B cell (primary cell): ENCODE results near the gene OR2T10. TPM values are rescaled to one million over a fixed set of nuclear protein-coding genes. Genes with fewer than 3 reads are reported as not detected.
"Not testable (repeated sequence)": the region's sequence is repeated elsewhere in the genome, so short reads cannot be mapped to it uniquely, and the experiment has no call there.

Experiments
- ATAC-seq: fragments of 200-7000 bp; cut with Tn5 transposase; one replicate; pipeline ENCODE4 v1.10.0; 2021; ENCODE audit warnings: low read depth, mild to moderate bottlenecking, moderate number of reproducible peaks, moderate library complexity
- CTCF ChIA-PET: fragments of 350-600 bp; sonication (Branson Sonifier 250); formaldehyde crosslinking; loops from one replicate; lab custom pipeline; 2021; ENCODE audit warnings: antibody characterized with exemption, inconsistent platforms; lab: Charles Lee
- POLR2A ChIA-PET: fragments of 350-600 bp; sonication (Branson Sonifier 250); formaldehyde crosslinking; loops from one replicate; lab custom pipeline; 2021; ENCODE audit warnings: antibody characterized with exemption; lab: Charles Lee
- DNase-seq: peaks from one replicate; pipeline ENCODE4 v3.0.0; 2013
- H2AFZ ChIP-seq: 2 replicates; pipeline ENCODE4 v1.6.1; 2012; ENCODE audit warnings: mild to moderate bottlenecking, low read depth, low read length; ENCODE audit not compliant: insufficient read depth, poor library complexity, severe bottlenecking
- H3K27ac ChIP-seq, 2 donors: 1 replicate in 1 of 2; 2 replicates in 1 of 2; pipeline ENCODE4 v1.5.1; 2012 to 2013; ENCODE audit warnings: low read length in 2 of 2, mild to moderate bottlenecking in 2 of 2, moderate library complexity in 1 of 2
- H3K27me3 ChIP-seq, 4 experiments: fragments of 200-600 bp in 1 of 4; sonication (generic) in 1 of 4; replicated peaks in 1 of 4; 1 replicate in 2 of 4; 2 replicates in 2 of 4; pipeline versions ENCODE4 v1.6.1 to v1.7.0; 2013 to 2016; ENCODE audit warnings: low read length in 3 of 4, mild to moderate bottlenecking in 2 of 4, mixed read lengths in 1 of 4, moderate library complexity in 1 of 4; ENCODE audit not compliant: insufficient read depth in 4 of 4, control insufficient read depth in 3 of 4; ENCODE audit errors: control extremely low read depth in 1 of 4
- H3K36me3 ChIP-seq, 2 experiments: replicated peaks in 1 of 2; 1 replicate in 1 of 2; 2 replicates in 1 of 2; pipeline versions ENCODE4 v1.6.1 to v1.7.1; 2013; ENCODE audit warnings: low read length in 1 of 2; ENCODE audit not compliant: insufficient read depth in 2 of 2, control insufficient read depth in 1 of 2; ENCODE audit errors: control extremely low read depth in 1 of 2, extremely low read depth in 1 of 2
- H3K4me1 ChIP-seq, 2 donors: fragments of 200-600 bp in 1 of 2; sonication (generic) in 1 of 2; 1 replicate in 1 of 2; 2 replicates in 1 of 2; pipeline versions ENCODE4 v1.5.1 to v1.6.1; 2013 to 2017; ENCODE audit warnings: low read length in 2 of 2; ENCODE audit not compliant: control insufficient read depth in 2 of 2, insufficient read depth in 2 of 2
- H3K4me2 ChIP-seq: replicated peaks from 2 replicates; pipeline ENCODE3; 2012; ENCODE audit warnings: mild to moderate bottlenecking, low read depth, low read length; ENCODE audit not compliant: poor library complexity, severe bottlenecking
- H3K4me3 ChIP-seq, 5 experiments: fragments of 200-600 bp in 1 of 5; sonication (generic) in 1 of 5; 1 replicate in 3 of 5; 2 replicates in 2 of 5; pipeline versions ENCODE4 v1.5.1 to v1.7.0; 2011 to 2016; ENCODE audit warnings: low read length in 4 of 5, mild to moderate bottlenecking in 4 of 5, low read depth in 2 of 5, control low read depth in 1 of 5, moderate library complexity in 1 of 5; ENCODE audit not compliant: insufficient read depth in 1 of 5; ENCODE audit errors: control extremely low read depth in 1 of 5, extremely low read depth in 1 of 5
- H3K79me2 ChIP-seq: fragments of 200-600 bp; sonication (generic); one replicate; pipeline ENCODE4 v1.6.0; 2016; ENCODE audit warnings: low read length; ENCODE audit not compliant: control insufficient read depth, insufficient read depth
- H3K9ac ChIP-seq: fragments of 200-600 bp; sonication (generic); 2 replicates; pipeline ENCODE4 v1.6.1; 2017; ENCODE audit warnings: mild to moderate bottlenecking, low read length, moderate library complexity
- H3K9me3 ChIP-seq, 3 donors: one replicate each; pipeline versions ENCODE4 v1.6.1 to v1.7.1; 2013; ENCODE audit warnings: low read length in 2 of 3; ENCODE audit not compliant: control insufficient read depth in 2 of 3, insufficient read depth in 1 of 3; ENCODE audit errors: control extremely low read depth in 1 of 3
- H4K20me1 ChIP-seq: 2 replicates; pipeline ENCODE4 v1.6.0; 2012; ENCODE audit warnings: mild to moderate bottlenecking, low read length; ENCODE audit not compliant: insufficient read depth, control insufficient read depth, poor library complexity, severe bottlenecking
- H3K27ac Mint-ChIP-seq: one replicate; pipeline ENCODE4 v1.8.0; 2021; ENCODE audit warnings: mixed read lengths
- H3K27me3 Mint-ChIP-seq: one replicate; pipeline ENCODE4 v1.8.0; 2021; ENCODE audit warnings: mixed read lengths
- H3K4me1 Mint-ChIP-seq: one replicate; pipeline ENCODE4 v1.8.0; 2021; ENCODE audit warnings: mixed read lengths
- H3K4me3 Mint-ChIP-seq: one replicate; pipeline ENCODE4 v1.8.0; 2021; ENCODE audit warnings: mixed read lengths
- H3K9me3 Mint-ChIP-seq: one replicate; pipeline ENCODE4 v1.8.0; 2022; ENCODE audit warnings: mixed read lengths; ENCODE audit not compliant: insufficient read depth
- WGBS: methylation state at CpG from one replicate; pipeline ENCODE4 v1.1.5; 2013; ENCODE audit warnings: missing lambda C conversion rate; ENCODE audit not compliant: insufficient coverage; 5-methylcytosine and 5-hydroxymethylcytosine counted together
- intact Hi-C: fragments of 100-400 bp; cut with micrococcal nuclease; formaldehyde crosslinking; loops from one replicate; pipeline ENCODE4 v1.10.0; 2022
- polyA plus RNA-seq: library from polyadenylated mRNA; depleted of rRNA; stranded (reverse); fragments of >200 nt; gene quantifications from 2 replicates; pipeline ENCODE4 v1.2.3, GENCODE V29; 2012
- total RNA-seq, 2 donors: library from RNA; stranded (reverse); fragments of 120-200 nt in 1 of 2; gene quantifications; 1 replicate in 1 of 2; 2 replicates in 1 of 2; pipeline versions ENCODE4 v1.2.3 to v1.2.4, GENCODE V29; 2013 to 2022

OR2T10 gene
- total and polyA plus RNA-seq, 2 donors (not counting 1 experiment from before 2014, with no cell fraction given): 0.27 to 2.5 TPM

DNA sequence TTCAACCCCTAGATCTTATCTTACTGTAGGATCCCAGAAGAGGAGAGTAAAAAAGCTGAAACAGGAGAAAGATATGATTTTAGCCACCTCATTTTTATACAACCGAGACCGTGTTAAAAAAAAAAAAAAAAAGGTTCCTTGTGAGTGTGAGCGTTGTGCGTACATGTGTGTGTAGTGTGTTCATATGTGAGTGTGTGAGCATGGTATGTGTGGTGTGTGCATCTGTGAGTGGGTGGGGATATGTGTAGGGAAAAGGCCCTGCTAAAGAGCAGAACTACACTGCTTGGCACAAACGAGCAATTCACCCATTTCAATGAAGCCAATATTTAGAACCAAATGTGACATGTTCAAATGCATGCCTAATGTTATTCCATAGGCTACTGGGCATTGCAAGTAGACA, 44.1 kb upstream of the OR2T10 start:
- intact Hi-C loops, CTCF ChIA-PET, H3K27ac ChIP-seq, H3K27me3 Mint-ChIP-seq, DNase-seq, H3K4me1 ChIP-seq, H3K9me3 Mint-ChIP-seq, H3K4me3 ChIP-seq, ATAC-seq, H3K27ac Mint-ChIP-seq, H3K4me1 Mint-ChIP-seq, POLR2A ChIA-PET, H3K79me2 ChIP-seq, H3K9me3 ChIP-seq, H3K4me3 Mint-ChIP-seq, H3K36me3 ChIP-seq, H3K9ac ChIP-seq, H4K20me1 ChIP-seq, H3K4me2 ChIP-seq, H2AFZ ChIP-seq, H3K27me3 ChIP-seq: not testable (repeated sequence)
- no CpG with 5 or more reads among the region's 5 CpGs for WGBS

DNA sequence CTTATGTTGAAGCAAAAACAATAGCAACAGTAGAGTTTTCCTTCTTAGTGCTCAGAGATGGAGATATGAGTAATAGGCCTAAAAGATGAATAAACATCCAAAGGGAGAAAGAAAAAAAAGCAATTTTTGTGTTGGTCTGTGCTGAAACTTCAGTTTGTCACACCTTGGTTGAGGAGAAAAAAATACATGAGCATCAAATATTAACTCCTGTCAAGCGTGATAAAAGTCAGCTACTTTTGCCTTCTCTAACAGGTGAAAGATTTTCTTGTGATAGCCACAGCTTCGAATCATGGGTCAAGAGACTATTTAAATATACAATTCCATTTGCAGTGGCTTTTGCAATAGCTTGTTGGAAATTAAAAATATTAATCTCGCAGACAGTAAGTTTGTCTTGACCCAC, 43.4 kb upstream of the OR2T10 start:
- DNase-seq, H3K4me1 ChIP-seq, H3K4me1 Mint-ChIP-seq, CTCF ChIA-PET, H3K27ac ChIP-seq, H3K9ac ChIP-seq, H2AFZ ChIP-seq, H3K36me3 ChIP-seq, H4K20me1 ChIP-seq, H3K4me2 ChIP-seq, H3K27me3 Mint-ChIP-seq, H3K4me3 ChIP-seq, H3K27me3 ChIP-seq, ATAC-seq, H3K9me3 Mint-ChIP-seq, H3K79me2 ChIP-seq, intact Hi-C loops, H3K27ac Mint-ChIP-seq, H3K4me3 Mint-ChIP-seq, POLR2A ChIA-PET, H3K9me3 ChIP-seq: not testable (repeated sequence)
- WGBS: no CpG with 5 or more reads among the region's 3 CpGs

DNA sequence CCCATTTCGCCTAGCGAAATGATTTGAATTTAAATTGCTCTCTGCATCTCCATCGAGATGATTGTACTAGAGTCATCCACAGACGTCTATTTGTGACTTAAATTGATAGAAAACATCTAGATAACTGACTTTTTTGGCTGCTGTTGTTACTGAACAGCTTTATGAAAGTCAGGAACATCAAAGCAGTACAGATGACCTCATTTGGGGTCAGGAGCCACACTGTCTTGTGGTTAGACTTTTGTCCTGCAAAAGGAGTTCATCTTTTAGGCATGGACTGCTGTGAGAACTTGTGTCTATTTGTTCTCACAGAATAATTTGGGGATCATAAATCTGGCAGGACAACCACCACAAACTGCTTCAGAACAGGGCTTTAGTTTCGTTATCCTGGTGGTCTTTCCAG, 42.2 kb upstream of the OR2T10 start:
- POLR2A ChIA-PET, H3K36me3 ChIP-seq, H3K4me2 ChIP-seq, H3K27ac ChIP-seq, H3K9me3 Mint-ChIP-seq, H3K4me3 ChIP-seq, H3K4me3 Mint-ChIP-seq, H3K27ac Mint-ChIP-seq, H4K20me1 ChIP-seq, H3K27me3 Mint-ChIP-seq, H2AFZ ChIP-seq, H3K4me1 Mint-ChIP-seq, H3K27me3 ChIP-seq, H3K4me1 ChIP-seq, H3K9me3 ChIP-seq, H3K9ac ChIP-seq, intact Hi-C loops, CTCF ChIA-PET, DNase-seq, ATAC-seq, H3K79me2 ChIP-seq: not testable (repeated sequence)
- no CpG with 5 or more reads among the region's 5 CpGs for WGBS

GRCh38 chr1:248636612-248637011, 39.1 kb upstream of the OR2T10 start:
- H3K4me2 ChIP-seq, H2AFZ ChIP-seq, ATAC-seq, POLR2A ChIA-PET, H3K4me3 ChIP-seq, H4K20me1 ChIP-seq, H3K9me3 Mint-ChIP-seq, intact Hi-C loops, H3K9me3 ChIP-seq, H3K4me1 ChIP-seq, H3K27me3 Mint-ChIP-seq, H3K4me3 Mint-ChIP-seq, H3K79me2 ChIP-seq, CTCF ChIA-PET, DNase-seq, H3K4me1 Mint-ChIP-seq, H3K27ac Mint-ChIP-seq, H3K27me3 ChIP-seq, H3K27ac ChIP-seq, H3K36me3 ChIP-seq, H3K9ac ChIP-seq: not testable (repeated sequence)
- no CpG with 5 or more reads among the region's 5 CpGs for WGBS
